Activated naive CD8-positive, alpha-beta T cell treated with anti-CD3 and anti-CD28 coated beads for 36 hours (primary cell): Measurements from ENCODE around the gene DCAF12. TPM values are rescaled to one million over a fixed set of nuclear protein-coding genes. Genes with fewer than 3 reads are reported as not detected.
A peak's percentile ranks its signal among the peaks of the same experiment; 100 is the strongest.

Experiments used
- DNase-seq: peaks from one replicate; pipeline ENCODE4 v3.0.0; 2021
- H3K27ac Mint-ChIP-seq: one replicate; pipeline ENCODE4 v1.8.0; 2022; ENCODE audit warnings: mild to moderate bottlenecking, moderate library complexity, mixed read lengths
- H3K27me3 Mint-ChIP-seq: one replicate; pipeline ENCODE4 v1.8.0; 2022; ENCODE audit warnings: mild to moderate bottlenecking, mixed read lengths
- H3K36me3 Mint-ChIP-seq: one replicate; pipeline ENCODE4 v1.8.0; 2021; ENCODE audit warnings: mild to moderate bottlenecking, mixed read lengths
- H3K4me1 Mint-ChIP-seq: one replicate; pipeline ENCODE4 v1.8.0; 2021; ENCODE audit warnings: mixed read lengths
- H3K4me3 Mint-ChIP-seq: one replicate; pipeline ENCODE4 v1.8.0; 2022; ENCODE audit warnings: mild to moderate bottlenecking, moderate library complexity, mixed read lengths
- H3K9me3 Mint-ChIP-seq: one replicate; pipeline ENCODE4 v1.8.0; 2022; ENCODE audit warnings: mixed read lengths
- total RNA-seq, 2 experiments: library from RNA; stranded (reverse); gene quantifications; one replicate each; pipeline ENCODE4 v1.2.3, GENCODE V29; 2021

DCAF12 gene
- total RNA-seq, 2 experiments from 2014 or later, result 40.2 to 43.3 TPM

GRCh38 chr9:34098307-34098706, 28.2 kb downstream of the DCAF12 start:
- H3K9me3 Mint-ChIP-seq, result no peaks in the 10 kb centered on the region
- H3K27ac Mint-ChIP-seq, result no peak overlapping the region
- peaks cover 3% of the 10 kb centered on the region for H3K36me3 Mint-ChIP-seq
- no peak for DNase-seq
- H3K4me3 Mint-ChIP-seq, result no peak overlapping the region
- peaks cover 2% of the 10 kb centered on the region for H3K4me1 Mint-ChIP-seq
- H3K27me3 Mint-ChIP-seq, result no peaks in the 10 kb centered on the region

GRCh38 chr9:34097865-34098264, 28.6 kb downstream of the DCAF12 start:
- Mint-ChIP-seq H3K4me3 (no peak overlapping the region), H3K4me1 (peaks cover 6% of the 10 kb centered on the region), H3K27me3 (no peaks in the 10 kb centered on the region), H3K9me3 (no peaks in the 10 kb centered on the region), H3K27ac (no peak overlapping the region), H3K36me3 (peaks cover 7% of the 10 kb centered on the region)
- DNase-seq, result no peak

- no peak for DNase-seq
- Mint-ChIP-seq H3K4me1 (peaks cover 16% of the 10 kb centered on the region), H3K4me3 (no peak overlapping the region), H3K27ac (no peak overlapping the region), H3K36me3 (peaks cover 13% of the 10 kb centered on the region), H3K9me3 (no peaks in the 10 kb centered on the region), H3K27me3 (no peaks in the 10 kb centered on the region)
Measured at GRCh38 chr9:34096751-34097150, 29.7 kb downstream of the DCAF12 start.

- H3K36me3 Mint-ChIP-seq, result peaks cover 15% of the 10 kb centered on the region
- no peak overlapping the region for H3K4me3 Mint-ChIP-seq
- H3K27me3 Mint-ChIP-seq, result no peaks in the 10 kb centered on the region
- no peaks in the 10 kb centered on the region for H3K9me3 Mint-ChIP-seq
- H3K27ac Mint-ChIP-seq, result peak overlapping the region; percentile 65
- no peak for DNase-seq
- H3K4me1 Mint-ChIP-seq, result peaks cover 18% of the 10 kb centered on the region
Measured at GRCh38 chr9:34093578-34093977, 32.9 kb downstream of the DCAF12 start.

GRCh38 chr9:34089311-34089710, 37.2 kb downstream of the DCAF12 start:
- H3K36me3 Mint-ChIP-seq, result peaks cover 15% of the 10 kb centered on the region
- no peak overlapping the region for H3K4me3 Mint-ChIP-seq
- peak overlapping the region; percentile 16 for H3K27ac Mint-ChIP-seq
- peaks cover 23% of the 10 kb centered on the region for H3K4me1 Mint-ChIP-seq
- H3K27me3 Mint-ChIP-seq, result no peaks in the 10 kb centered on the region
- no peaks in the 10 kb centered on the region for H3K9me3 Mint-ChIP-seq
- no peak for DNase-seq

- H3K27ac Mint-ChIP-seq, result peak overlapping the region; percentile 14
- H3K27me3 Mint-ChIP-seq, result no peaks in the 10 kb centered on the region
- H3K4me1 Mint-ChIP-seq, result peaks cover 13% of the 10 kb centered on the region
- no peaks in the 10 kb centered on the region for H3K9me3 Mint-ChIP-seq
- DNase-seq, result no peak
- no peak overlapping the region for H3K4me3 Mint-ChIP-seq
- peaks cover 9% of the 10 kb centered on the region for H3K36me3 Mint-ChIP-seq
Measured at GRCh38 chr9:34087370-34087769, 39.1 kb downstream of the DCAF12 start.

- H3K9me3 Mint-ChIP-seq, result no peaks in the 10 kb centered on the region
- DNase-seq, result no peak
- H3K4me3 Mint-ChIP-seq, result no peak overlapping the region
- H3K4me1 Mint-ChIP-seq, result peaks cover 8% of the 10 kb centered on the region
- H3K27ac Mint-ChIP-seq, result peak overlapping the region; percentile 14
- no peaks in the 10 kb centered on the region for H3K27me3 Mint-ChIP-seq
- H3K36me3 Mint-ChIP-seq, result peaks cover 6% of the 10 kb centered on the region
Measured at GRCh38 chr9:34086864-34087263, 39.6 kb downstream of the DCAF12 start.

GRCh38 chr9:34085581-34086500, 40.7 kb downstream of the DCAF12 start:
- Mint-ChIP-seq H3K9me3 (no peaks in the 10 kb centered on the region), H3K4me3 (no peak overlapping the region), H3K27ac (peak overlapping the region; percentile 22), H3K27me3 (no peaks in the 10 kb centered on the region), H3K4me1 (peaks cover 5% of the 10 kb centered on the region), H3K36me3 (peaks cover 5% of the 10 kb centered on the region)
- DNase-seq, result no peak

GRCh38 chr9:34084562-34084961, 41.9 kb downstream of the DCAF12 start:
- no peaks in the 10 kb centered on the region for H3K9me3 Mint-ChIP-seq
- no peak for DNase-seq
- peaks cover 5% of the 10 kb centered on the region for H3K36me3 Mint-ChIP-seq
- peaks cover 5% of the 10 kb centered on the region for H3K4me1 Mint-ChIP-seq
- no peaks in the 10 kb centered on the region for H3K27me3 Mint-ChIP-seq
- H3K4me3 Mint-ChIP-seq, result no peak overlapping the region
- H3K27ac Mint-ChIP-seq, result peak overlapping the region; percentile 46

GRCh38 chr9:34079181-34079580, 47.3 kb downstream of the DCAF12 start:
- Mint-ChIP-seq H3K9me3 (no peaks in the 10 kb centered on the region), H3K4me3 (no peak overlapping the region), H3K27me3 (no peaks in the 10 kb centered on the region), H3K27ac (no peak overlapping the region), H3K4me1 (no peaks in the 10 kb centered on the region), H3K36me3 (no peaks in the 10 kb centered on the region)
- DNase-seq, result no peak

- H3K4me3 Mint-ChIP-seq, result no peak overlapping the region
- no peaks in the 10 kb centered on the region for H3K27me3 Mint-ChIP-seq
- no peaks in the 10 kb centered on the region for H3K36me3 Mint-ChIP-seq
- no peak overlapping the region for H3K27ac Mint-ChIP-seq
- no peak for DNase-seq
- no peaks in the 10 kb centered on the region for H3K9me3 Mint-ChIP-seq
- H3K4me1 Mint-ChIP-seq, result no peaks in the 10 kb centered on the region
Measured at GRCh38 chr9:34072868-34073590, 53.5 kb downstream of the DCAF12 start.

GRCh38 chr9:34072410-34072809, 54.1 kb downstream of the DCAF12 start:
- no peaks in the 10 kb centered on the region for H3K27me3 Mint-ChIP-seq
- H3K36me3 Mint-ChIP-seq, result no peaks in the 10 kb centered on the region
- no peak for DNase-seq
- no peak overlapping the region for H3K4me3 Mint-ChIP-seq
- H3K27ac Mint-ChIP-seq, result no peak overlapping the region
- H3K4me1 Mint-ChIP-seq, result no peaks in the 10 kb centered on the region
- H3K9me3 Mint-ChIP-seq, result no peaks in the 10 kb centered on the region

GRCh38 chr9:34070606-34071324, 55.7 kb downstream of the DCAF12 start:
- no peak overlapping the region for H3K4me3 Mint-ChIP-seq
- no peaks in the 10 kb centered on the region for H3K9me3 Mint-ChIP-seq
- no peaks in the 10 kb centered on the region for H3K36me3 Mint-ChIP-seq
- no peaks in the 10 kb centered on the region for H3K27me3 Mint-ChIP-seq
- H3K27ac Mint-ChIP-seq, result no peak overlapping the region
- no peaks in the 10 kb centered on the region for H3K4me1 Mint-ChIP-seq
- no peak for DNase-seq

GRCh38 chr9:34069831-34070230, 56.7 kb downstream of the DCAF12 start:
- no peaks in the 10 kb centered on the region for H3K36me3 Mint-ChIP-seq
- H3K4me3 Mint-ChIP-seq, result no peak overlapping the region
- no peaks in the 10 kb centered on the region for H3K9me3 Mint-ChIP-seq
- H3K4me1 Mint-ChIP-seq, result no peaks in the 10 kb centered on the region
- DNase-seq, result no peak
- H3K27ac Mint-ChIP-seq, result no peak overlapping the region
- no peaks in the 10 kb centered on the region for H3K27me3 Mint-ChIP-seq

GRCh38 chr9:34065541-34065940, 61.0 kb downstream of the DCAF12 start:
- no peaks in the 10 kb centered on the region for H3K9me3 Mint-ChIP-seq
- no peaks in the 10 kb centered on the region for H3K36me3 Mint-ChIP-seq
- H3K4me3 Mint-ChIP-seq, result no peak overlapping the region
- H3K4me1 Mint-ChIP-seq, result no peaks in the 10 kb centered on the region
- no peak overlapping the region for H3K27ac Mint-ChIP-seq
- DNase-seq, result no peak
- no peaks in the 10 kb centered on the region for H3K27me3 Mint-ChIP-seq
